ENCODE data around the gene LIPE.

LIPE gene

GRCh38 chr19:42433503-42434260, 6.5 kb upstream of the LIPE start:
- Histone ChIP-seq H3K27me3 (ENCODE audit: control insufficient read depth, low read length) (no peaks in the 10 kb centered on the region), H4K20me1 (ENCODE audit: control insufficient read depth, insufficient read depth, low read depth, low read length) (no peaks in the 10 kb centered on the region), H3K36me3 (ENCODE audit: control insufficient read depth, low read length) (no peaks in the 10 kb centered on the region), H3K27ac (ENCODE audit: low read depth, low read length) (no peak overlapping the region), H3K4me2 (ENCODE audit: low read length) (peak overlapping the region; percentile 35), H3K79me2 (ENCODE audit: control insufficient read depth, low read length) (no peaks in the 10 kb centered on the region), H3F3A (ENCODE audit: control insufficient read depth, insufficient read depth) (0 out of 2 replicates have a peak, but pooled peaks cover 3% of the 10 kb centered on the region), H3K9me2 (replicated peaks; ENCODE audit: control insufficient read depth, low read length) (no peaks in the 10 kb centered on the region), H3K4me1 (ENCODE audit: control insufficient read depth, low read length) (peaks cover 8% of the 10 kb centered on the region), H3K9me3 (ENCODE audit: control insufficient read depth, insufficient read depth, low read length) (no peaks in the 10 kb centered on the region), H3K4me3 (ENCODE audit: low read length) (no peak overlapping the region)
- TF ChIP-seq EZH2phosphoT487 (IDR thresholded peaks at IDR 0.05; ENCODE audit: borderline replicate concordance, low read length) (no peak), CTCF (IDR thresholded peaks at IDR 0.05; ENCODE audit: low read depth, low read length, poor library complexity, severe bottlenecking) (peak; percentile 87)

- Histone ChIP-seq H3K4me3 (ENCODE audit: low read length) (no peak overlapping the region), H3K4me1 (ENCODE audit: control insufficient read depth, low read length) (peaks cover 8% of the 10 kb centered on the region), H3K4me2 (ENCODE audit: low read length) (no peak overlapping the region), H3K9me3 (ENCODE audit: control insufficient read depth, insufficient read depth, low read length) (no peaks in the 10 kb centered on the region), H3F3A (ENCODE audit: control insufficient read depth, insufficient read depth) (0 out of 2 replicates have a peak, but pooled peaks cover 3% of the 10 kb centered on the region), H3K9me2 (replicated peaks; ENCODE audit: control insufficient read depth, low read length) (no peaks in the 10 kb centered on the region), H3K27ac (ENCODE audit: low read depth, low read length) (no peak overlapping the region), H3K27me3 (ENCODE audit: control insufficient read depth, low read length) (no peaks in the 10 kb centered on the region), H4K20me1 (ENCODE audit: control insufficient read depth, insufficient read depth, low read depth, low read length) (no peaks in the 10 kb centered on the region), H3K79me2 (ENCODE audit: control insufficient read depth, low read length) (no peaks in the 10 kb centered on the region), H3K36me3 (ENCODE audit: control insufficient read depth, low read length) (no peaks in the 10 kb centered on the region)
- no peak for TF ChIP-seq CTCF (IDR thresholded peaks at IDR 0.05; ENCODE audit: low read depth, low read length, poor library complexity, severe bottlenecking)
- no peak for TF ChIP-seq EZH2phosphoT487 (IDR thresholded peaks at IDR 0.05; ENCODE audit: borderline replicate concordance, low read length)
Measured at GRCh38 chr19:42431486-42431885, 4.3 kb upstream of the LIPE start.

- TF ChIP-seq EZH2phosphoT487 (IDR thresholded peaks at IDR 0.05; ENCODE audit: borderline replicate concordance, low read length) (no peak), CTCF (IDR thresholded peaks at IDR 0.05; ENCODE audit: low read depth, low read length, poor library complexity, severe bottlenecking) (no peak)
- no peaks in the 10 kb centered on the region for H4K20me1 ChIP-seq (ENCODE audit: control insufficient read depth, insufficient read depth, low read depth, low read length)
- no peaks in the 10 kb centered on the region for H3K79me2 ChIP-seq (ENCODE audit: control insufficient read depth, low read length)
- no peaks in the 10 kb centered on the region for H3K27me3 ChIP-seq (ENCODE audit: control insufficient read depth, low read length)
- H3F3A ChIP-seq (ENCODE audit: control insufficient read depth, insufficient read depth) = 0 out of 2 replicates have a peak, but pooled peaks cover 3% of the 10 kb centered on the region
- no peak overlapping the region for H3K27ac ChIP-seq (ENCODE audit: low read depth, low read length)
- no peaks in the 10 kb centered on the region for H3K9me2 ChIP-seq (replicated peaks; ENCODE audit: control insufficient read depth, low read length)
- no peak overlapping the region for H3K4me2 ChIP-seq (ENCODE audit: low read length)
- H3K36me3 ChIP-seq (ENCODE audit: control insufficient read depth, low read length) = no peaks in the 10 kb centered on the region
- no peaks in the 10 kb centered on the region for H3K9me3 ChIP-seq (ENCODE audit: control insufficient read depth, insufficient read depth, low read length)
- no peak overlapping the region for H3K4me3 ChIP-seq (ENCODE audit: low read length)
- H3K4me1 ChIP-seq (ENCODE audit: control insufficient read depth, low read length) = peaks cover 16% of the 10 kb centered on the region
Measured at GRCh38 chr19:42428676-42429075, 1.5 kb upstream of the LIPE start.
